GM20000 (cell line): ENCODE measurements around the gene MAD1L1.

Experiments used
- DNase-seq: peaks from one replicate; pipeline ENCODE4 v3.0.0; 2012; ENCODE audit warnings: low spot score
- TF ChIP-seq, protein P1 (sequence below): IDR thresholded peaks from 2 replicates; pipeline ENCODE4 v1.5.1; 2012; ENCODE audit warnings: mild to moderate bottlenecking, control low read depth; ENCODE audit errors: extremely low read depth, missing control alignments

Gene MAD1L1

DNA sequence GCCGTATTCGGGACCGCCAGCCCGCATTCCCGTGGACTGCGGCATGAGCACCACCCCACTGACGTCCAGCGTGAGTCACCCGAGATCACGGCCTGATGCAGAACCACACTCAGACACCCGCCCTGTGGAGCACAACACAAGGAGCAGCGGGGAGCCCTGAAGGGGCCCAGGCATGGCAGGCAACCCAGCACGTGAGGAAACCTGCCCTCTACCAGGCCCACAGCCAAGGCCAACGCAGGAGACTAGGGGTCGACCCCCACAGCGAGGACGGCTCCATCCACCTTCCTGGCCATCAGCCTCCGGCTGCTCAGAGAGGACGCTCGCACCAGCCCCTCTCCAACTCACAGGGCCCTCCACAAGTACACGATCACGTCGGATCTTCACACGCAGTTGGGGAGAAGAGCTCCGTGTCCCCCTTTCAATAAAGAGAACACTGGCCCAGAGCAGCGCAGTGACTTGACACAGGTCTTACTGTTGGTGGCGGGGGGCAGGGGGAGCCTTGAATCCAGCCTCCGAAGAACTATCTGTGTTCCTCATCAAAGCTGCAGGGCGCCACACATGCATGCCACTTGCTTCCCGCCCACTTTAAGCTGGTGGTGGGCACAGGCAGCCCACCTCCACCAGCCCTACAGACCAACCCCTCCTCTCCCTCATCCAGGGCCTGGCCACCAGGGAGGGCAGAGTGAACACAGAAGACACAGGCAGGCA, 22.0 kb downstream of the MAD1L1 start:
- no peak for DNase-seq
- TF ChIP-seq, protein P1, sequence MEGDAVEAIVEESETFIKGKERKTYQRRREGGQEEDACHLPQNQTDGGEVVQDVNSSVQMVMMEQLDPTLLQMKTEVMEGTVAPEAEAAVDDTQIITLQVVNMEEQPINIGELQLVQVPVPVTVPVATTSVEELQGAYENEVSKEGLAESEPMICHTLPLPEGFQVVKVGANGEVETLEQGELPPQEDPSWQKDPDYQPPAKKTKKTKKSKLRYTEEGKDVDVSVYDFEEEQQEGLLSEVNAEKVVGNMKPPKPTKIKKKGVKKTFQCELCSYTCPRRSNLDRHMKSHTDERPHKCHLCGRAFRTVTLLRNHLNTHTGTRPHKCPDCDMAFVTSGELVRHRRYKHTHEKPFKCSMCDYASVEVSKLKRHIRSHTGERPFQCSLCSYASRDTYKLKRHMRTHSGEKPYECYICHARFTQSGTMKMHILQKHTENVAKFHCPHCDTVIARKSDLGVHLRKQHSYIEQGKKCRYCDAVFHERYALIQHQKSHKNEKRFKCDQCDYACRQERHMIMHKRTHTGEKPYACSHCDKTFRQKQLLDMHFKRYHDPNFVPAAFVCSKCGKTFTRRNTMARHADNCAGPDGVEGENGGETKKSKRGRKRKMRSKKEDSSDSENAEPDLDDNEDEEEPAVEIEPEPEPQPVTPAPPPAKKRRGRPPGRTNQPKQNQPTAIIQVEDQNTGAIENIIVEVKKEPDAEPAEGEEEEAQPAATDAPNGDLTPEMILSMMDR, result no peak

GRCh38 chr7:2209961-2210323, 22.8 kb downstream of the MAD1L1 start:
- TF ChIP-seq, protein P1, result no peak
- DNase-seq, result no peak

DNA sequence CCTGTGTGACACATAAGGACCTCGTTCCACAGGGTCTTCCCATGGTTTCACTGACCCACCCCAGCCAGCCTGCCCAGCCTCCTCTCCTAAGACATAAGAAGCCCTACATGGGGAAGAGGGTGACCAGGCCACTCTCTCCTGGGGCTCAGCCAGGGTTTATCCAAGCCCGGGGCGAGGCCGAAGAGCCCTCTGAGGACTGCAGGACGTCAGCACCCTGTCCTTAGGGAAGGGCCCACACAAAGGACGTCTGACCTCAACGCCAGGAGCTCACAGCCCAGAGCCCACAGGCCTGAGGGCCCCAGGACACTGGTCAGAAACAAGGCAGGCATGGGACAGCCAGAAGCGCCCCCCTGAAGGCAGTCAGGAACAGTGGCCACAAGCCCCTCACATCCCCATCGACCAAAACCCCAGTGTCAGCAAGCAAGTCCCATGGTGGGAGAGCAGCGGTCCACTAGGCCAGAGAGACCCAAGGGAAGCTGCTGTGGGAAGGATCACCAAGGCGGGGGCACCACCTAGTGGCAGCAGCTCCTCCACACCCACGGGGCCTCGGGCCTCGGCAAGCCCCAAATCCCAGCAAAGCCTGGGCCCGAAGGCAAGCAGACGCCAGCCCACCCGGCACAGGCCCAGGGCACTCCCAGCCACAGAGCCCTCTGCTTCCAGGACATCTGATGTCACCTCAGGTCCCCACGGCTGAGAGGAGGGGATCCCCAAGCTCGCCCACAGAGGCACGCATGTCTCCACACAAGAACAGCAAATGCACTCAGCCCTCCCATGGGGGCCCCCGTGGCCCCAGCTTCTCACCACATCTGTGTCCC, 23.4 kb downstream of the MAD1L1 start:
- peak; percentile 86 for DNase-seq
- TF ChIP-seq, protein P1, result peak; percentile 85

DNA sequence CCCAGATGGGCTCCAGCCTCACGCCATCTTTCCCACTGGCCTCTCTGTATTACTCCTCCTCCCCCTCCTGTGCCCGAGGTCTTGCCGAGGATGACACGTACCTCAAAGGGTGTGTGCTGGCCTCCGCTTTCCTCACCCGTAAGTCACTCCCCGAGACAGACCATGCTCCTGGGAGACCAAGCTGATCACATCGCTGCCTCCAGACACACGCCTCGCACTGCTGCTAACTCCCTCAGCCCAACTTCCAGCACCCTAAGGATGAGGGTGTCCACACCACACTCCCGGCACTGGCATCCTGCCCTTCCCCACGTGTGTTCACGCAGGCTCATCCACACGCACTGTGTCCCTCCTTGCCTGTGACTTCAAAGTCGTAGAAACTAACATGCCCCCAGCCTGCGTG, 24.0 kb downstream of the MAD1L1 start:
- TF ChIP-seq, protein P1, result no peak

DNA sequence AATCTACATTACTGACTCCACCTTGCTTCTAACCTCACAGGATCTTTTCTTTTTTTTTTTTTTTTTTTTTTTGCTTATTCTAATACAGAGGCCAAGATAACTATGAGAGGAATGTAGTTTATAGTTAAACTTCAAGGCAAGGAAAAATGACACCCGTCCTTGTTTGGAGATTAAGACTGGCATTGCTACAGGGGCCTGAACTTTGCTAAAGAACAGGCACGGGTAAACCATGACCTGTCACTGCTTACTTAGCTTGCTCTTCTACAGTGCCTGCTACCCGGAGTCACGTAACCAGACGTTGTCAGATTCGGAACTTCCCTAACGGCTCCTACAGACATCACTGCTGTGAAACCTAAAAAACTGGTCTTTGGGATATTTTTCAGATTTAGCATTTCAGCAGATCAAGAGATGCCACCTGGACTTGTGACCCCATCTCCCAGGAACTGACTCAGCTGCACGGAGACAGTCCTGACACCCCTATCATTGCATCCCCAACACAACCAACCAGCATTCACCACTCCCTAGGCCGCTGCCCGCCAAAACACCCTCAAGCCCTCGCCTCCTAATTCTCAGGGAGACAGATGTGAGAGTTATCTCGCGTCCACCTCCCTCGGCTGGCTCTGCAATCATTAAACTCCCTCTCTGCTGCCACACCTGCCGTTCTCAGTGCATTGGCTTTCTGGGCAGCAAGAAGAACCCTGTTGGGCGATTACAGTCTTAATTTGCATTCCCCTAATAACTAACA, 27.5 kb downstream of the MAD1L1 start:
- TF ChIP-seq, protein P1, result no peak
- no peak for DNase-seq

More for the DNA sequence above, 24.0 kb downstream of the MAD1L1 start:
- no peak for DNase-seq

- no peak for DNase-seq
- TF ChIP-seq, protein P1, result no peak
Measured at GRCh38 chr7:2204446-2204845, 28.3 kb downstream of the MAD1L1 start.

DNA sequence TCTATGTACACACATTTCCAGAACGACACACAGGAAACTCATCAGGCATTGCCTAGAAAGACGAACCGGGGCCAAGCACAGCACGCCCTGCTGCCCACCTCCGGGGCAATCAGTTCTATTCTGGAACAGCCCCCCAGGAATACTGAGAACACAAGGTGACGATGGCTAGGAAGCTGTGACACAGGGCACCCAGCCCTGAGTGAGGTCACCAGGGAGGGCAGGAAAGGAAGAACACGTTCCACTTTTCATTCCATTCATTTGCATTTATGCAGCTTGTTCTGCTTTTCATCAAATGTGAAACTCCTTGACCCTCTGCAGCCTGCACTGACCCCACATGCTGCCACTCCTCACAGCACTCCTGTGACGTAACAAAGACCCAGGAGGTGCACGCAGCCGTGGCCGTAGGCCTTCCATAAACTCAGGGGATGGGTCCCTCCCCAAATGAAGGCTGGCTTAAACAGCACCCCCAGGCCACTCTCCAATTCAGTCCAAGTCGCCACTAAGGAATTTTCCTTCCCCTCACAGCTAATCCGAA, 28.9 kb downstream of the MAD1L1 start:
- DNase-seq, result no peak
- TF ChIP-seq, protein P1, result no peak
